H9 (cell line): Measurements from ENCODE around the gene MSI2. TPM values are rescaled to one million over a fixed set of nuclear protein-coding genes. Genes with fewer than 3 reads are reported as not detected.

ENCODE experiments used
- DNase-seq: peaks from one replicate; pipeline ENCODE4 v3.0.0-alpha.2; 2017
- H2AFZ ChIP-seq: one replicate; pipeline ENCODE4 v1.6.1; 2013; ENCODE audit warnings: mild to moderate bottlenecking, low read length, control low read depth, moderate library complexity
- H2AK5ac ChIP-seq: 2 replicates; pipeline ENCODE4 v1.6.1; 2013; ENCODE audit warnings: low read length, control low read depth, mixed read lengths; ENCODE audit not compliant: insufficient read length
- H2BK120ac ChIP-seq: one replicate; pipeline ENCODE4 v1.6.1; 2013; ENCODE audit warnings: low read depth, mild to moderate bottlenecking, low read length, control low read depth, inconsistent platforms; ENCODE audit not compliant: poor library complexity, severe bottlenecking
- H2BK12ac ChIP-seq: 2 replicates; pipeline ENCODE4 v1.6.1; 2013; ENCODE audit warnings: low read length, control low read depth, mixed read lengths, low read depth; ENCODE audit not compliant: insufficient read length
- H2BK15ac ChIP-seq: 2 replicates; pipeline ENCODE4 v1.6.1; 2013; ENCODE audit warnings: low read depth, low read length, control low read depth
- H2BK20ac ChIP-seq: one replicate; pipeline ENCODE4 v1.6.1; 2013; ENCODE audit warnings: low read depth, mild to moderate bottlenecking, low read length, control low read depth, inconsistent platforms; ENCODE audit not compliant: poor library complexity, severe bottlenecking
- H2BK5ac ChIP-seq: 2 replicates; pipeline ENCODE4 v1.6.1; 2013; ENCODE audit warnings: low read length, control low read depth, mixed read lengths; ENCODE audit not compliant: insufficient read length
- H3K14ac ChIP-seq: 2 replicates; pipeline ENCODE4 v1.6.1; 2013; ENCODE audit warnings: low read length, control low read depth; ENCODE audit not compliant: insufficient read depth
- H3K18ac ChIP-seq: 2 replicates; pipeline ENCODE4 v1.6.1; 2013; ENCODE audit warnings: low read depth, mild to moderate bottlenecking, mixed read lengths, low read length, control low read depth; ENCODE audit not compliant: insufficient read length
- H3K23ac ChIP-seq: 2 replicates; pipeline ENCODE4 v1.6.1; 2013; ENCODE audit warnings: low read length, control low read depth, mixed read lengths, low read depth; ENCODE audit not compliant: insufficient read length
- H3K23me2 ChIP-seq: 2 replicates; pipeline ENCODE4 v1.6.1; 2013; ENCODE audit warnings: low read depth, mild to moderate bottlenecking, mixed read lengths, low read length, control low read depth; ENCODE audit not compliant: insufficient read length, poor library complexity, severe bottlenecking
- H3K27ac ChIP-seq: 2 replicates; pipeline ENCODE4 v1.5.1; 2013; ENCODE audit warnings: low read length, control low read depth, mixed read lengths, low read depth; ENCODE audit not compliant: insufficient read length
- H3K27me3 ChIP-seq: 2 replicates; pipeline ENCODE4 v1.6.1; 2013; ENCODE audit warnings: low read length, control low read depth, inconsistent platforms; ENCODE audit not compliant: insufficient read depth
- H3K4ac ChIP-seq: 2 replicates; pipeline ENCODE4 v1.6.1; 2013; ENCODE audit warnings: low read depth, mild to moderate bottlenecking, control low read depth, inconsistent platforms, low read length, moderate library complexity
- H3K4me1 ChIP-seq: 2 replicates; pipeline ENCODE4 v1.6.1; 2013; ENCODE audit warnings: low read length, control low read depth, inconsistent platforms; ENCODE audit not compliant: insufficient read depth
- H3K4me2 ChIP-seq: 2 replicates; pipeline ENCODE4 v1.6.1; 2013; ENCODE audit warnings: low read length, control low read depth, mixed read lengths; ENCODE audit not compliant: insufficient read length, insufficient read depth
- H3K56ac ChIP-seq: 2 replicates; pipeline ENCODE4 v1.6.1; 2013; ENCODE audit warnings: low read depth, mild to moderate bottlenecking, mixed read lengths, low read length, control low read depth; ENCODE audit not compliant: insufficient read length
- H3K79me1 ChIP-seq: 2 replicates; pipeline ENCODE4 v1.6.1; 2013; ENCODE audit warnings: low read depth, mild to moderate bottlenecking, moderate library complexity, low read length, control low read depth, inconsistent platforms; ENCODE audit not compliant: insufficient read depth, poor library complexity, severe bottlenecking
- H3K79me2 ChIP-seq: 2 replicates; pipeline ENCODE4 v1.6.1; 2013; ENCODE audit warnings: low read length, control low read depth, inconsistent platforms; ENCODE audit not compliant: insufficient read depth
- H3K9ac ChIP-seq: 2 replicates; pipeline ENCODE4 v1.6.1; 2013; ENCODE audit warnings: low read length, control low read depth, mixed read lengths; ENCODE audit not compliant: insufficient read length; ENCODE audit errors: extremely low read depth
- H3K9me3 ChIP-seq: one replicate; pipeline ENCODE4 v1.6.1; 2013; ENCODE audit warnings: low read depth, low read length, inconsistent platforms; ENCODE audit not compliant: control insufficient read depth
- H3T11ph ChIP-seq: one replicate; pipeline ENCODE4 v1.6.1; 2013; ENCODE audit warnings: mild to moderate bottlenecking, low read length, control low read depth, inconsistent platforms
- H4K20me1 ChIP-seq: one replicate; pipeline ENCODE4 v1.6.1; 2013; ENCODE audit not compliant: control insufficient read depth, insufficient read length, insufficient read depth
- H4K5ac ChIP-seq: 2 replicates; pipeline ENCODE4 v1.6.1; 2013; ENCODE audit warnings: low read depth, mild to moderate bottlenecking, mixed read lengths, low read length, control low read depth; ENCODE audit not compliant: insufficient read length
- H4K8ac ChIP-seq: replicated peaks from 2 replicates; pipeline ENCODE4 v1.6.1; 2013; ENCODE audit warnings: low read length, control low read depth, mixed read lengths, low read depth; ENCODE audit not compliant: insufficient read length
- H4K91ac ChIP-seq: 2 replicates; pipeline ENCODE4 v1.6.1; 2013; ENCODE audit warnings: low read depth, mild to moderate bottlenecking, moderate library complexity, mixed read lengths, low read length, control low read depth; ENCODE audit not compliant: insufficient read length
- H3K27ac Mint-ChIP-seq, 3 experiments: 2 replicates in 2 of 3; 3 replicates in 1 of 3; pipeline ENCODE4 v1.8.0; 2020 to 2021; ENCODE audit warnings: mixed read lengths in 3 of 3, mild to moderate bottlenecking in 1 of 3, moderate library complexity in 1 of 3
- H3K27me3 Mint-ChIP-seq: 2 replicates; pipeline ENCODE4 v1.8.0; 2021; ENCODE audit warnings: low read depth, mild to moderate bottlenecking, moderate library complexity, mixed read lengths
- H3K36me3 Mint-ChIP-seq, 3 experiments: 2 replicates in 2 of 3; 3 replicates in 1 of 3; pipeline ENCODE4 v1.8.0; 2020 to 2021; ENCODE audit warnings: low read depth in 3 of 3, mixed read lengths in 3 of 3; ENCODE audit not compliant: insufficient read depth in 1 of 3
- H3K4me1 Mint-ChIP-seq, 2 experiments: 2 replicates each; pipeline ENCODE4 v1.8.0; 2020; ENCODE audit warnings: mixed read lengths in 2 of 2
- H3K4me3 Mint-ChIP-seq, 2 experiments: 2 replicates in 1 of 2; 3 replicates in 1 of 2; pipeline ENCODE4 v1.8.0; 2020 to 2021; ENCODE audit warnings: mild to moderate bottlenecking in 2 of 2, mixed read lengths in 2 of 2, moderate library complexity in 1 of 2
- H3K9me3 Mint-ChIP-seq, 2 experiments: 2 replicates in 1 of 2; 3 replicates in 1 of 2; pipeline ENCODE4 v1.8.0; 2020; ENCODE audit warnings: mild to moderate bottlenecking in 2 of 2, mixed read lengths in 2 of 2, moderate library complexity in 1 of 2
- CTCF ChIP-seq: fragments of 200-600 bp; sonication (generic); conservative IDR thresholded peaks from 3 replicates; pipeline ENCODE4 v1.8.0; 2021; ENCODE audit warnings: antibody characterized with exemption, mild to moderate bottlenecking
- WGBS: extraction: QIAGEN DNeasy Blood & Tissue Kit; methylation state at CpG from one replicate; pipeline ENCODE4 v1.1.7; 2013; ENCODE audit warnings: missing lambda C conversion rate, low lambda C conversion rate, mixed read lengths; ENCODE audit not compliant: insufficient read length; ENCODE audit errors: extremely low coverage; 5-methylcytosine and 5-hydroxymethylcytosine counted together
- total RNA-seq: library from RNA; stranded (reverse); gene quantifications from 2 replicates; pipeline ENCODE4 v1.2.1, GENCODE V29; 2021

MSI2 gene
- total RNA-seq, 1 experiment from 2014 or later: 98.5 TPM

DNA sequence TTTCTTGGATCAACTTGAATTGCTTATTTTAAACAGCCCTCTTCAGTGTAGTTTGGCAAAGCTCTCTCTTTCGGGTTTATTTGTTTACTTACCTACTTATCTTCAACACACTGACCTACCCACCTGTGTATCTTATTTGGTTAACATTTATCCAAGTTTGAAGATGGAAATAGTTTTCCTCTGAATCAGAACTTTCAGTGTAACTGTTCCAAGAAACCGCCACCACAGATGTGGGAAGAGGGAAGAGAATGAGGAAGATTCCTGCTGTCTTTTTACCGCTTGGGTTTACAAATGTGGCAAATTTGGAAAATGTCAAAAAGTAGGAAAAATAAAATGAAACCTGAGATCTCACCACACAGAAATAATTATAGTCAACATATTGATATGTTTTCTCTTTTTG, 115.8 kb downstream of the MSI2 start:
- H2BK12ac ChIP-seq: no peak overlapping the region
- H3K23ac ChIP-seq: no peak overlapping the region
- no peak overlapping the region for H3K27ac ChIP-seq
- no peak overlapping the region for H2AK5ac ChIP-seq
- peaks cover 4% of the 10 kb centered on the region for H3K79me1 ChIP-seq
- H3K9ac ChIP-seq: no peak overlapping the region
- Mint-ChIP-seq H3K4me3 (no peak overlapping the region), H3K27ac (no peak overlapping the region), H3K36me3 (peaks cover 21 to 32% (median 24%) of the 10 kb centered on the region in 3 experiments), H3K4me1 (peaks cover 33 to 35% of the 10 kb centered on the region in 2 experiments), H3K27me3 (no peaks in the 10 kb centered on the region), H3K9me3 (peaks cover 9 to 13% of the 10 kb centered on the region in 2 experiments; a peak in 3 of 5 replicates)
- H3K56ac ChIP-seq: no peak overlapping the region
- no peaks in the 10 kb centered on the region for H3K79me2 ChIP-seq
- no peak overlapping the region for H3K14ac ChIP-seq
- peaks cover 6% of the 10 kb centered on the region for H3K9me3 ChIP-seq
- no peak overlapping the region for H2BK120ac ChIP-seq
- no CpG with 5 or more reads among the region's 3 CpGs for WGBS
- H4K20me1 ChIP-seq: no peaks in the 10 kb centered on the region
- no peaks in the 10 kb centered on the region for H3K27me3 ChIP-seq
- H3K4ac ChIP-seq: no peak overlapping the region
- no peak overlapping the region for H4K8ac ChIP-seq
- H2BK20ac ChIP-seq: no peak overlapping the region
- no peak for DNase-seq
- no peak overlapping the region for H2AFZ ChIP-seq
- no peak overlapping the region for H4K5ac ChIP-seq
- no peak overlapping the region for H2BK15ac ChIP-seq
- no peaks in the 10 kb centered on the region for H3K23me2 ChIP-seq
- no peak overlapping the region for H4K91ac ChIP-seq
- H2BK5ac ChIP-seq: no peak overlapping the region
- no peak for TF ChIP-seq CTCF
- H3K4me1 ChIP-seq: peaks cover 2% of the 10 kb centered on the region; the same call in 1 of the 2 replicates
- no peak overlapping the region for H3K18ac ChIP-seq
- H3K4me2 ChIP-seq: no peak overlapping the region
- H3T11ph ChIP-seq: no peak overlapping the region
